Erythroblast (primary cell): ENCODE data around the gene ZNF385C.

Source experiments
- GATA1 ChIP-seq: IDR thresholded peaks from 2 replicates; pipeline ENCODE4 v1.6.1; 2011; ENCODE audit warnings: low read depth, mild to moderate bottlenecking, control low read depth, low read length, moderate library complexity
- POLR2A ChIP-seq: IDR thresholded peaks from 2 replicates; pipeline ENCODE4 v1.6.1; 2011; ENCODE audit warnings: mild to moderate bottlenecking, low read length

DNA sequence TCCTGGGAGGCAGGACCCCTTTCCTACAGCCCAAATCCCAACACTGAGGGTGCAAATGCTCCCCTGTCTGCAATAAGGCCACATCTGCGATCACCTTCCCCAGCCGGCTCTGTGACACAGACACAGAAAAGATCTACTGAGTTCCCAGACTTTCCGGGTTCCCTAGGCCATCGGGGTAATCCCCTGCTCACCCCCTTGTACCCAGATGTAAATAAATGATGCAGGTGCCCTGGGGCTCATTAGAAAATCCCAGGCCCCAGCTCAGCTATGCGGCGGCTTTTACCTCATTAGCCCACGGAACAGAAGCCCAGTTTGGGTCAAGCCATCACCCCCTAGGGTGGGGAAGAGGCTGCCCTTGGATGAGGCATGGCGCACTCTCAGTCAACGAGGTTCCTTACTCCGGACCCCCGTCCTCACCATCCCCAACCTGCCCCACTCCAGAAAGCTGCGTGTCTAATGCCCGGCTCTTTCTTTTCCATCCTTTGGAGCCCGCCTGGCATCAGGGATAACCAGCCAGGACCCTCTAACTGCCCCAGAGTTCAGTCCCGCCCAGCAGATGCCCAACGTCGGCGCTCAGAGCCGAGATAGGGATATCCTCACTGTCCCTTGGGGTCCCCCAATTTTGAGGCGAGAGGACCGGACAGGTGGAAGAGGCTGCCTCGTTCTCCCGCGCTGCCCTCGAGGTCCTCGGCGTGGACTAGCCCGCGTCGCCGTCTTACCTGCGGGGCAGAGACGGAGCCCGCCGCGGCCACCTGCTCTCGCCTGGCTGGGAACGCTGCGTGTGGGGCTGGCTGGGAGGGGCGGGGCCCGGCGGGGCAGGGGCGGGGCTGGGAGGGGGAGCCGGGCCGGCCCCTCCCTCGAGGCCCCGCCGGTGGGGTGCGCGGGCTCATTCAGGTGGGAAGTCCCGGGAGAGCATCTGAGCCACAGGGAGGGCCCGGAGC lies at the start of gene ZNF385C:
- TF ChIP-seq POLR2A (no peak), GATA1 (no peak)
